H9 (cell line): Measurements from ENCODE around the gene B3GNT4. TPM values are rescaled to one million over a fixed set of nuclear protein-coding genes. Genes with fewer than 3 reads are reported as not detected.

ENCODE experiments used
- DNase-seq: peaks from one replicate; pipeline ENCODE4 v3.0.0-alpha.2; 2017
- H2AFZ ChIP-seq: one replicate; pipeline ENCODE4 v1.6.1; 2013; ENCODE audit warnings: mild to moderate bottlenecking, low read length, control low read depth, moderate library complexity
- H2AK5ac ChIP-seq: 2 replicates; pipeline ENCODE4 v1.6.1; 2013; ENCODE audit warnings: low read length, control low read depth, mixed read lengths; ENCODE audit not compliant: insufficient read length
- H2BK120ac ChIP-seq: one replicate; pipeline ENCODE4 v1.6.1; 2013; ENCODE audit warnings: low read depth, mild to moderate bottlenecking, low read length, control low read depth, inconsistent platforms; ENCODE audit not compliant: poor library complexity, severe bottlenecking
- H2BK12ac ChIP-seq: 2 replicates; pipeline ENCODE4 v1.6.1; 2013; ENCODE audit warnings: low read length, control low read depth, mixed read lengths, low read depth; ENCODE audit not compliant: insufficient read length
- H2BK15ac ChIP-seq: 2 replicates; pipeline ENCODE4 v1.6.1; 2013; ENCODE audit warnings: low read depth, low read length, control low read depth
- H2BK20ac ChIP-seq: one replicate; pipeline ENCODE4 v1.6.1; 2013; ENCODE audit warnings: low read depth, mild to moderate bottlenecking, low read length, control low read depth, inconsistent platforms; ENCODE audit not compliant: poor library complexity, severe bottlenecking
- H2BK5ac ChIP-seq: 2 replicates; pipeline ENCODE4 v1.6.1; 2013; ENCODE audit warnings: low read length, control low read depth, mixed read lengths; ENCODE audit not compliant: insufficient read length
- H3K14ac ChIP-seq: 2 replicates; pipeline ENCODE4 v1.6.1; 2013; ENCODE audit warnings: low read length, control low read depth; ENCODE audit not compliant: insufficient read depth
- H3K18ac ChIP-seq: 2 replicates; pipeline ENCODE4 v1.6.1; 2013; ENCODE audit warnings: low read depth, mild to moderate bottlenecking, mixed read lengths, low read length, control low read depth; ENCODE audit not compliant: insufficient read length
- H3K23ac ChIP-seq: 2 replicates; pipeline ENCODE4 v1.6.1; 2013; ENCODE audit warnings: low read length, control low read depth, mixed read lengths, low read depth; ENCODE audit not compliant: insufficient read length
- H3K23me2 ChIP-seq: 2 replicates; pipeline ENCODE4 v1.6.1; 2013; ENCODE audit warnings: low read depth, mild to moderate bottlenecking, mixed read lengths, low read length, control low read depth; ENCODE audit not compliant: insufficient read length, poor library complexity, severe bottlenecking
- H3K27ac ChIP-seq: 2 replicates; pipeline ENCODE4 v1.5.1; 2013; ENCODE audit warnings: low read length, control low read depth, mixed read lengths, low read depth; ENCODE audit not compliant: insufficient read length
- H3K27me3 ChIP-seq: 2 replicates; pipeline ENCODE4 v1.6.1; 2013; ENCODE audit warnings: low read length, control low read depth, inconsistent platforms; ENCODE audit not compliant: insufficient read depth
- H3K4ac ChIP-seq: 2 replicates; pipeline ENCODE4 v1.6.1; 2013; ENCODE audit warnings: low read depth, mild to moderate bottlenecking, control low read depth, inconsistent platforms, low read length, moderate library complexity
- H3K4me1 ChIP-seq: 2 replicates; pipeline ENCODE4 v1.6.1; 2013; ENCODE audit warnings: low read length, control low read depth, inconsistent platforms; ENCODE audit not compliant: insufficient read depth
- H3K4me2 ChIP-seq: 2 replicates; pipeline ENCODE4 v1.6.1; 2013; ENCODE audit warnings: low read length, control low read depth, mixed read lengths; ENCODE audit not compliant: insufficient read length, insufficient read depth
- H3K56ac ChIP-seq: 2 replicates; pipeline ENCODE4 v1.6.1; 2013; ENCODE audit warnings: low read depth, mild to moderate bottlenecking, mixed read lengths, low read length, control low read depth; ENCODE audit not compliant: insufficient read length
- H3K79me1 ChIP-seq: 2 replicates; pipeline ENCODE4 v1.6.1; 2013; ENCODE audit warnings: low read depth, mild to moderate bottlenecking, moderate library complexity, low read length, control low read depth, inconsistent platforms; ENCODE audit not compliant: insufficient read depth, poor library complexity, severe bottlenecking
- H3K79me2 ChIP-seq: 2 replicates; pipeline ENCODE4 v1.6.1; 2013; ENCODE audit warnings: low read length, control low read depth, inconsistent platforms; ENCODE audit not compliant: insufficient read depth
- H3K9ac ChIP-seq: 2 replicates; pipeline ENCODE4 v1.6.1; 2013; ENCODE audit warnings: low read length, control low read depth, mixed read lengths; ENCODE audit not compliant: insufficient read length; ENCODE audit errors: extremely low read depth
- H3K9me3 ChIP-seq: one replicate; pipeline ENCODE4 v1.6.1; 2013; ENCODE audit warnings: low read depth, low read length, inconsistent platforms; ENCODE audit not compliant: control insufficient read depth
- H3T11ph ChIP-seq: one replicate; pipeline ENCODE4 v1.6.1; 2013; ENCODE audit warnings: mild to moderate bottlenecking, low read length, control low read depth, inconsistent platforms
- H4K20me1 ChIP-seq: one replicate; pipeline ENCODE4 v1.6.1; 2013; ENCODE audit not compliant: control insufficient read depth, insufficient read length, insufficient read depth
- H4K5ac ChIP-seq: 2 replicates; pipeline ENCODE4 v1.6.1; 2013; ENCODE audit warnings: low read depth, mild to moderate bottlenecking, mixed read lengths, low read length, control low read depth; ENCODE audit not compliant: insufficient read length
- H4K8ac ChIP-seq: replicated peaks from 2 replicates; pipeline ENCODE4 v1.6.1; 2013; ENCODE audit warnings: low read length, control low read depth, mixed read lengths, low read depth; ENCODE audit not compliant: insufficient read length
- H4K91ac ChIP-seq: 2 replicates; pipeline ENCODE4 v1.6.1; 2013; ENCODE audit warnings: low read depth, mild to moderate bottlenecking, moderate library complexity, mixed read lengths, low read length, control low read depth; ENCODE audit not compliant: insufficient read length
- H3K27ac Mint-ChIP-seq, 3 experiments: 2 replicates in 2 of 3; 3 replicates in 1 of 3; pipeline ENCODE4 v1.8.0; 2020 to 2021; ENCODE audit warnings: mixed read lengths in 3 of 3, mild to moderate bottlenecking in 1 of 3, moderate library complexity in 1 of 3
- H3K27me3 Mint-ChIP-seq: 2 replicates; pipeline ENCODE4 v1.8.0; 2021; ENCODE audit warnings: low read depth, mild to moderate bottlenecking, moderate library complexity, mixed read lengths
- H3K36me3 Mint-ChIP-seq, 3 experiments: 2 replicates in 2 of 3; 3 replicates in 1 of 3; pipeline ENCODE4 v1.8.0; 2020 to 2021; ENCODE audit warnings: low read depth in 3 of 3, mixed read lengths in 3 of 3; ENCODE audit not compliant: insufficient read depth in 1 of 3
- H3K4me1 Mint-ChIP-seq, 2 experiments: 2 replicates each; pipeline ENCODE4 v1.8.0; 2020; ENCODE audit warnings: mixed read lengths in 2 of 2
- H3K4me3 Mint-ChIP-seq, 2 experiments: 2 replicates in 1 of 2; 3 replicates in 1 of 2; pipeline ENCODE4 v1.8.0; 2020 to 2021; ENCODE audit warnings: mild to moderate bottlenecking in 2 of 2, mixed read lengths in 2 of 2, moderate library complexity in 1 of 2
- H3K9me3 Mint-ChIP-seq, 2 experiments: 2 replicates in 1 of 2; 3 replicates in 1 of 2; pipeline ENCODE4 v1.8.0; 2020; ENCODE audit warnings: mild to moderate bottlenecking in 2 of 2, mixed read lengths in 2 of 2, moderate library complexity in 1 of 2
- WGBS: extraction: QIAGEN DNeasy Blood & Tissue Kit; methylation state at CpG from one replicate; pipeline ENCODE4 v1.1.7; 2013; ENCODE audit warnings: missing lambda C conversion rate, low lambda C conversion rate, mixed read lengths; ENCODE audit not compliant: insufficient read length; ENCODE audit errors: extremely low coverage; 5-methylcytosine and 5-hydroxymethylcytosine counted together
- total RNA-seq: library from RNA; stranded (reverse); gene quantifications from 2 replicates; pipeline ENCODE4 v1.2.1, GENCODE V29; 2021
- TF ChIP-seq, protein P1 (sequence below): fragments of 200-600 bp; sonication (generic); conservative IDR thresholded peaks from 3 replicates; pipeline ENCODE4 v1.8.0; 2021; ENCODE audit warnings: antibody characterized with exemption, mild to moderate bottlenecking

B3GNT4 gene
- total RNA-seq, 1 experiment from 2014 or later, result 1.0 TPM

DNA sequence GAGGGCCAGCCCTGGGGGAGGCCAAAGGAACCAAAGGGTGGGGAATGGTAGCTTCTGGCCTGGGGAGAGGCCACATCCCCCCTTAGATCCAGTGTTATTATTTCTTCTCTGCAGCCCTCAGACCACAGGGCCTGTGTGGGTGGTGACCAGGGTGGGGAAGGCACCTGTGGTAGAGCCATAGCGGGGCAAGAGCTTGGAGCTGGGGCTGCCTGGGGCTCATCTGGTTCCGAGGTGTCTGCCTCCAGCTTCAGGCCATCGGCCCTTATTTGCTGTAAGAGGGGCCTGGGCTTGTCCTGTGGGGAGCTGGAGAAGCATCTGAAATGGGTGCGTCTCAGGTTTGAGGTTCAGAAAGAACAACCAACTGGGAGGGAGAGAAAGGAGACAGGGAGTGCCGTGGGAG lies 2.1 kb upstream of the B3GNT4 start:
- Histone ChIP-seq H2BK20ac (no peak overlapping the region), H4K5ac (no peak overlapping the region), H2BK15ac (no peak overlapping the region), H3K18ac (no peak overlapping the region), H3K79me1 (no peaks in the 10 kb centered on the region), H2AFZ (no peak overlapping the region), H2BK120ac (no peak overlapping the region), H3K4ac (no peak overlapping the region), H3K14ac (no peak overlapping the region), H3K23ac (no peak overlapping the region), H4K20me1 (no peaks in the 10 kb centered on the region), H3T11ph (no peak overlapping the region), H3K9ac (no peak overlapping the region), H2AK5ac (no peak overlapping the region), H3K27ac (no peak overlapping the region), H3K79me2 (no peaks in the 10 kb centered on the region), H3K4me1 (peaks cover 2% of the 10 kb centered on the region), H2BK12ac (no peak overlapping the region), H3K23me2 (peaks cover 7% of the 10 kb centered on the region), H2BK5ac (no peak overlapping the region), H4K8ac (no peak overlapping the region), H4K91ac (no peak overlapping the region), H3K4me2 (no peak overlapping the region), H3K9me3 (no peaks in the 10 kb centered on the region), H3K27me3 (peaks cover 4% of the 10 kb centered on the region; the same call in 1 of the 2 replicates), H3K56ac (no peak overlapping the region)
- H3K27ac Mint-ChIP-seq, result no peak overlapping the region
- no peak overlapping the region for H3K4me3 Mint-ChIP-seq
- TF ChIP-seq, protein P1, sequence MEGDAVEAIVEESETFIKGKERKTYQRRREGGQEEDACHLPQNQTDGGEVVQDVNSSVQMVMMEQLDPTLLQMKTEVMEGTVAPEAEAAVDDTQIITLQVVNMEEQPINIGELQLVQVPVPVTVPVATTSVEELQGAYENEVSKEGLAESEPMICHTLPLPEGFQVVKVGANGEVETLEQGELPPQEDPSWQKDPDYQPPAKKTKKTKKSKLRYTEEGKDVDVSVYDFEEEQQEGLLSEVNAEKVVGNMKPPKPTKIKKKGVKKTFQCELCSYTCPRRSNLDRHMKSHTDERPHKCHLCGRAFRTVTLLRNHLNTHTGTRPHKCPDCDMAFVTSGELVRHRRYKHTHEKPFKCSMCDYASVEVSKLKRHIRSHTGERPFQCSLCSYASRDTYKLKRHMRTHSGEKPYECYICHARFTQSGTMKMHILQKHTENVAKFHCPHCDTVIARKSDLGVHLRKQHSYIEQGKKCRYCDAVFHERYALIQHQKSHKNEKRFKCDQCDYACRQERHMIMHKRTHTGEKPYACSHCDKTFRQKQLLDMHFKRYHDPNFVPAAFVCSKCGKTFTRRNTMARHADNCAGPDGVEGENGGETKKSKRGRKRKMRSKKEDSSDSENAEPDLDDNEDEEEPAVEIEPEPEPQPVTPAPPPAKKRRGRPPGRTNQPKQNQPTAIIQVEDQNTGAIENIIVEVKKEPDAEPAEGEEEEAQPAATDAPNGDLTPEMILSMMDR, result no peak
- no peaks in the 10 kb centered on the region; a peak in 1 of 7 replicates for H3K36me3 Mint-ChIP-seq
- no peak for DNase-seq
- H3K4me1 Mint-ChIP-seq, result peaks cover 11 to 19% of the 10 kb centered on the region in 2 experiments
- no CpG with 5 or more reads among the region's 5 CpGs for WGBS
- H3K9me3 Mint-ChIP-seq, result no peaks in the 10 kb centered on the region
- H3K27me3 Mint-ChIP-seq, result peaks cover 54% of the 10 kb centered on the region
